GM12892 (cell line): ENCODE data around the gene PIM3.

Experiments used
- POLR2A ChIP-seq: IDR thresholded peaks from 2 replicates; pipeline ENCODE4 v1.6.1; 2011; ENCODE audit warnings: low read depth, low read length, control low read depth
- POLR2AphosphoS5 ChIP-seq: IDR thresholded peaks from 2 replicates; pipeline ENCODE4 v1.6.1; 2011; ENCODE audit warnings: low read depth, low read length, control low read depth
- TAF1 ChIP-seq: IDR thresholded peaks from 2 replicates; pipeline ENCODE4 v1.6.1; 2011; ENCODE audit warnings: low read depth, mild to moderate bottlenecking, control low read depth, low read length, borderline replicate concordance

DNA sequence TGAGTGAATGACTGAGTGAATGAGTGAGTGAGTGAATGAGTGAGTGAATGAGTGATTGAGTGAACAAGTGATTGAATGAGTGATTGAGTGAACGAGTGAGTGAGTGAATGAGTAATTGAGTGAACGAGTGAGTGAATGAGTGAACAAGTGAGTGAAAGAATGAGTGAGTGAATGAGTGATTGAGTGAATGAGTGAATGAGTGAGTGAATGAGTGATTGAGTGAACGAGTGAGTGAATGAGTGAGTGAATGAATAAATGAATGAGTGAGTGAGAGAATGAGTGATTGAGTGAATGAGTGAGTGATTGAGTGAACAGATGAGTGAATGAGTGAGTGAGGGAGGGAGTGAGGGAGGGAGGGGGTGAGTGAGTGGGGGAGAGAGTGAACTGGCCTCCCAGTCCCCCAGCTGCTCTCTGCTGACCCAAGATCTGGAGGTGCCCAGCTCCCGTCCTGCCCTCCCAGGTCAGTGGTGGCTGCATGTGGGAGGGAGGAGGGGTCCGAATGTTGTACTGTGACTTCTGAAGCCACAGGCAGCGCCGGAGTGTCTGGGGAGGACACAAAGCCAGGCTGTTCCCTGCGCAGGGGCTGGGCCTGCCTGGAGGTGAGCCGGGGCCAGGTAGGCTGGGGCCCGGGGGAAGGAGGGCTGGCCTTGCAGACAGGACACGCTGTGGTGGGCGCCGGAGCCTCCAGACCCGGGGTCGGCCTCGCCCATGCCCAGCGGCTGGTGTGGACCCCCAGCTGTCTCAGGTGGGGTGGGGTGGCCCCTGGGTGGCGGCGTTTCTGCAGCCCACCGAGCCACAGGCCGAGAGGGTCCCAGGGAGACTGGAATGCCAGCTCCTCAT is 17.8 kb upstream of the PIM3 start:
- TF ChIP-seq POLR2A (no peak), TAF1 (no peak), POLR2AphosphoS5 (no peak)
